A673 (cell line): Measurements from ENCODE around the gene PCDHA2.

ENCODE experiments used
- CTCF ChIP-seq: fragments of 300-800, 200-600 bp; sonication (generic); conservative IDR thresholded peaks from 2 replicates; pipeline ENCODE4 v1.5.1; 2017; ENCODE audit warnings: low read depth, mild to moderate bottlenecking, antibody characterized with exemption, low read length, moderate library complexity, mixed read lengths
- EZH2 ChIP-seq: fragments of 200-600 bp; sonication (generic); IDR thresholded peaks from 2 replicates; pipeline ENCODE4 v1.6.1; 2017; ENCODE audit warnings: borderline replicate concordance, low read depth, mild to moderate bottlenecking, mixed read lengths, antibody characterized with exemption, low read length; ENCODE audit not compliant: poor library complexity, severe bottlenecking

- TF ChIP-seq CTCF: no peak
- no peak for TF ChIP-seq EZH2
Measured at GRCh38 chr5:140764177-140764973, 30.3 kb upstream of the PCDHA2 start.
